CD4-positive, alpha-beta memory T cell (primary cell): ENCODE measurements around the gene NARS2. TPM values are rescaled to one million over a fixed set of nuclear protein-coding genes. Genes with fewer than 3 reads are reported as not detected.
"Not testable (repeated sequence)": the region's sequence is repeated elsewhere in the genome, so short reads cannot be mapped to it uniquely, and the experiment has no call there.

Experiments
- CTCF ChIA-PET: fragments of 350-600 bp; sonication (Branson Sonifier 250); formaldehyde crosslinking; loops from one replicate; lab custom pipeline; 2021; ENCODE audit warnings: inconsistent platforms; ENCODE audit not compliant: partially characterized antibody; lab: Charles Lee
- POLR2A ChIA-PET: fragments of 350-600 bp; sonication (Branson Sonifier 250); formaldehyde crosslinking; loops from one replicate; lab custom pipeline; 2021; ENCODE audit not compliant: partially characterized antibody; lab: Charles Lee
- DNase-seq, 5 donors: peaks; one replicate each; pipeline versions ENCODE4 v3.0.0 to v3.0.0-alpha.2; 2020 to 2022; ENCODE audit warnings: mixed read lengths in 1 of 5
- H3K27ac ChIP-seq: one replicate; pipeline ENCODE4 v1.7.0; 2013; ENCODE audit warnings: low read depth, low read length
- H3K27me3 ChIP-seq: 2 replicates; pipeline ENCODE4 v1.7.0; 2013; ENCODE audit warnings: mild to moderate bottlenecking, low read length, moderate library complexity; ENCODE audit not compliant: insufficient read depth
- H3K36me3 ChIP-seq: 2 replicates; pipeline ENCODE4 v1.7.0; 2013; ENCODE audit warnings: mild to moderate bottlenecking, low read length, moderate library complexity; ENCODE audit not compliant: insufficient read depth
- H3K4me1 ChIP-seq: 2 replicates; pipeline ENCODE4 v1.7.0; 2013; ENCODE audit warnings: mild to moderate bottlenecking, low read length, moderate library complexity; ENCODE audit not compliant: insufficient read depth
- H3K4me3 ChIP-seq, 2 donors: one replicate each; pipeline ENCODE4 v1.7.0; 2013; ENCODE audit warnings: low read length in 2 of 2, mild to moderate bottlenecking in 1 of 2
- H3K9me3 ChIP-seq, 2 donors: one replicate each; pipeline ENCODE4 v1.7.0; 2013; ENCODE audit warnings: low read length in 2 of 2, control low read depth in 1 of 2; ENCODE audit not compliant: control insufficient read depth in 1 of 2
- H3K27ac Mint-ChIP-seq, 7 donors: one replicate each; pipeline ENCODE4 v1.8.0; 2020 to 2021; ENCODE audit warnings: mixed read lengths in 7 of 7, mild to moderate bottlenecking in 6 of 7, inconsistent platforms in 3 of 7, moderate library complexity in 3 of 7
- H3K27me3 Mint-ChIP-seq, 2 donors: one replicate each; pipeline ENCODE4 v1.8.0; 2020 to 2021; ENCODE audit warnings: mixed read lengths in 2 of 2
- H3K36me3 Mint-ChIP-seq, 2 donors: one replicate each; pipeline ENCODE4 v1.8.0; 2020 to 2021; ENCODE audit warnings: mixed read lengths in 2 of 2, inconsistent platforms in 1 of 2, mild to moderate bottlenecking in 1 of 2
- H3K4me1 Mint-ChIP-seq, 4 donors: one replicate each; pipeline ENCODE4 v1.8.0; 2020 to 2021; ENCODE audit warnings: mixed read lengths in 4 of 4, mild to moderate bottlenecking in 1 of 4
- H3K4me3 Mint-ChIP-seq, 8 donors: one replicate each; pipeline ENCODE4 v1.8.0; 2020 to 2021; ENCODE audit warnings: mixed read lengths in 8 of 8, mild to moderate bottlenecking in 7 of 8, moderate library complexity in 6 of 8, inconsistent platforms in 3 of 8
- H3K9me3 Mint-ChIP-seq, 8 donors: one replicate each; pipeline ENCODE4 v1.8.0; 2020 to 2021; ENCODE audit warnings: mixed read lengths in 8 of 8, mild to moderate bottlenecking in 5 of 8, inconsistent platforms in 3 of 8, moderate library complexity in 1 of 8
- intact Hi-C: fragments of 100-400 bp; cut with micrococcal nuclease; formaldehyde crosslinking; loops from one replicate; pipeline ENCODE4 v1.15.1; 2023
- polyA plus RNA-seq, 2 donors: library from polyadenylated mRNA; unstranded; fragments of 300-500 nt; fragmentation: Illumina TruSeq; gene quantifications; one replicate each; pipeline ENCODE4 v1.2.3, GENCODE V29; 2021
- total RNA-seq, 2 experiments: library from RNA; stranded (reverse); gene quantifications; one replicate each; pipeline ENCODE4 v1.2.3, GENCODE V29; 2021

Gene NARS2
- total and polyA plus RNA-seq, 4 experiments from 2014 or later: 14.3 to 18.4 (median 16.7) TPM

GRCh38 chr11:78465169-78465942, 109.3 kb downstream of the NARS2 start:
- Histone ChIP-seq H3K4me1 (peaks cover 12% of the 10 kb centered on the region), H3K36me3 (no peaks in the 10 kb centered on the region), H3K4me3 (peak overlapping the region in 1 of 2 donors; percentile 13), H3K27ac (peak overlapping the region; percentile 55), H3K27me3 (no peaks in the 10 kb centered on the region), H3K9me3 (no peaks in the 10 kb centered on the region)
- H3K4me3 Mint-ChIP-seq: peak overlapping the region; percentile 53 to 88 (median 84)
- no peaks in the 10 kb centered on the region for H3K9me3 Mint-ChIP-seq
- no peaks in the 10 kb centered on the region for H3K27me3 Mint-ChIP-seq
- intact Hi-C loops: no loop called here
- H3K4me1 Mint-ChIP-seq: peaks cover 16 to 21% (median 20%) of the 10 kb centered on the region in 4 donors
- ChIA-PET POLR2A (interaction anchor here (1.7 to 2.5 kb wide), 2 partner anchors 48 to 109 kb away, joined by 8 to 13 read pairs; partner anchors contain the start of genes GAB2 and NARS2), CTCF (interaction anchor here (0.8 to 1.5 kb wide), 2 partner anchors 28 to 99 kb away, joined by 3 read pairs; no protein-coding TSS in a partner anchor)
- DNase-seq: peak; percentile 42 to 60 (median 55)
- peaks cover 34 to 35% of the 10 kb centered on the region in 2 donors for H3K36me3 Mint-ChIP-seq
- peak overlapping the region; percentile 84 to 97 (median 92) for H3K27ac Mint-ChIP-seq

- H3K27me3 Mint-ChIP-seq, H3K4me3 ChIP-seq, H3K9me3 Mint-ChIP-seq, H3K36me3 ChIP-seq, intact Hi-C loops, H3K27me3 ChIP-seq, H3K9me3 ChIP-seq: not testable (repeated sequence)
- peak overlapping the region; percentile 55 for H3K27ac ChIP-seq
- ChIA-PET POLR2A (interaction anchor here (1.7 to 2.5 kb wide), 2 partner anchors 47 to 110 kb away, joined by 8 to 13 read pairs; partner anchors contain the start of genes GAB2 and NARS2), CTCF (interaction anchor here (0.8 to 1.5 kb wide), 2 partner anchors 28 to 100 kb away, joined by 3 read pairs; no protein-coding TSS in a partner anchor)
- H3K4me3 Mint-ChIP-seq: peak overlapping the region in 1 of 8 donors; percentile 16
- H3K36me3 Mint-ChIP-seq: peaks cover 40% of the 10 kb centered on the region in 2 donors
- peak in 2 of 5 donors; percentile 1 to 4 for DNase-seq
- H3K27ac Mint-ChIP-seq: peak overlapping the region in 5 of 7 donors; percentile 43 to 92 (median 56)
- H3K4me1 ChIP-seq: peaks cover 12% of the 10 kb centered on the region
- peaks cover 16 to 21% (median 20%) of the 10 kb centered on the region in 4 donors for H3K4me1 Mint-ChIP-seq
Observed at GRCh38 chr11:78464787-78465168, 109.9 kb downstream of the NARS2 start.

GRCh38 chr11:78460471-78460870, 114.2 kb downstream of the NARS2 start:
- H3K4me1 ChIP-seq: peaks cover 3% of the 10 kb centered on the region
- H3K9me3 ChIP-seq: no peaks in the 10 kb centered on the region
- no peak overlapping the region for H3K4me3 Mint-ChIP-seq
- H3K9me3 Mint-ChIP-seq: no peaks in the 10 kb centered on the region
- DNase-seq: no peak
- H3K27ac Mint-ChIP-seq: no peak overlapping the region
- H3K4me3 ChIP-seq: no peak overlapping the region
- peaks cover 50 to 68% of the 10 kb centered on the region in 2 donors for H3K36me3 Mint-ChIP-seq
- H3K27me3 ChIP-seq: no peaks in the 10 kb centered on the region
- no peaks in the 10 kb centered on the region for H3K27me3 Mint-ChIP-seq
- peaks cover 7 to 14% (median 13%) of the 10 kb centered on the region in 4 donors for H3K4me1 Mint-ChIP-seq
- H3K36me3 ChIP-seq: peaks cover 4% of the 10 kb centered on the region
- ChIA-PET CTCF (no interaction called here), POLR2A (no interaction called here)
- H3K27ac ChIP-seq: no peak overlapping the region
- intact Hi-C loops: no loop called here

DNA sequence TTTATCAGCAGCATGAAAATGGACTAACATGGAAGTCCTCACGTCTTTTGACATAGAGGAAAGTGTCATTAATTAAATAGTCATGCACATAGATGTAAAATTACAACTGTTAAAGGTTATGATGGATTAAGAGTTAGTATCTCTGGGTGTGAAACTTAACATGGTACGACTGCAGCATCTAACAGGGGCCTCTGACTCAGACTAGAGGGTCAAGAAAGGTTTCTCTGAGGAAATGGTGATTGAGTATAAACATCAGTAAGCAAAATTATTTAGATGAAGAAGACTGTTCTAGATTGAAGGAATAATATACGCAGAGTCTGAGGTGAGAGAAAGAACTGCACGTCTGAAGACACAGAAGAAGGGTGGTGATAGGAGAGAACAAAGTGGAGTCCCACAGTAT, 114.9 kb downstream of the NARS2 start:
- H3K27ac Mint-ChIP-seq: no peak overlapping the region
- peaks cover 49 to 70% of the 10 kb centered on the region in 2 donors for H3K36me3 Mint-ChIP-seq
- H3K4me3 Mint-ChIP-seq: no peak overlapping the region
- H3K4me1 ChIP-seq: no peaks in the 10 kb centered on the region
- no peaks in the 10 kb centered on the region for H3K27me3 ChIP-seq
- no peaks in the 10 kb centered on the region for H3K27me3 Mint-ChIP-seq
- ChIA-PET POLR2A (no interaction called here), CTCF (no interaction called here)
- H3K4me3 ChIP-seq: no peak overlapping the region
- H3K9me3 ChIP-seq: no peaks in the 10 kb centered on the region
- intact Hi-C loops: no loop called here
- H3K27ac ChIP-seq: no peak overlapping the region
- no peaks in the 10 kb centered on the region for H3K9me3 Mint-ChIP-seq
- H3K36me3 ChIP-seq: peaks cover 4% of the 10 kb centered on the region
- no peak for DNase-seq
- peaks cover 5 to 12% (median 10%) of the 10 kb centered on the region in 4 donors for H3K4me1 Mint-ChIP-seq

GRCh38 chr11:78457448-78457847, 117.2 kb downstream of the NARS2 start:
- H3K4me3 Mint-ChIP-seq: no peak overlapping the region
- no peak overlapping the region for H3K27ac ChIP-seq
- H3K36me3 ChIP-seq: peaks cover 4% of the 10 kb centered on the region
- ChIA-PET POLR2A (no interaction called here), CTCF (interaction anchor here (1.1 kb wide), 1 partner anchor 107 kb away, joined by 3 read pairs; no protein-coding TSS in a partner anchor)
- DNase-seq: no peak
- H3K9me3 Mint-ChIP-seq: no peaks in the 10 kb centered on the region
- H3K27me3 Mint-ChIP-seq: no peaks in the 10 kb centered on the region
- H3K9me3 ChIP-seq: no peaks in the 10 kb centered on the region
- H3K36me3 Mint-ChIP-seq: peaks cover 41 to 59% of the 10 kb centered on the region in 2 donors
- no peaks in the 10 kb centered on the region for H3K4me1 ChIP-seq
- H3K27me3 ChIP-seq: no peaks in the 10 kb centered on the region
- no peak overlapping the region for H3K4me3 ChIP-seq
- intact Hi-C loops: no loop called here
- H3K27ac Mint-ChIP-seq: no peak overlapping the region
- peaks cover 2 to 13% (median 10%) of the 10 kb centered on the region in 4 donors for H3K4me1 Mint-ChIP-seq

GRCh38 chr11:78453140-78453935, 121.3 kb downstream of the NARS2 start:
- DNase-seq: no peak
- peaks cover 4% of the 10 kb centered on the region for H3K36me3 ChIP-seq
- no peak overlapping the region for H3K4me3 ChIP-seq
- Mint-ChIP-seq H3K4me1 (peaks cover 6 to 24% (median 15%) of the 10 kb centered on the region in 4 donors), H3K9me3 (no peaks in the 10 kb centered on the region), H3K36me3 (peaks cover 17 to 35% of the 10 kb centered on the region in 2 donors), H3K27ac (peak overlapping the region in 2 of 7 donors; percentile 3 to 37), H3K27me3 (no peaks in the 10 kb centered on the region), H3K4me3 (peak overlapping the region in 1 of 8 donors; percentile 2)
- CTCF ChIA-PET: no interaction called here
- intact Hi-C loops: no loop called here
- H3K27ac ChIP-seq: no peak overlapping the region
- H3K9me3 ChIP-seq: no peaks in the 10 kb centered on the region
- no peaks in the 10 kb centered on the region for H3K4me1 ChIP-seq
- no peaks in the 10 kb centered on the region for H3K27me3 ChIP-seq
- POLR2A ChIA-PET: no interaction called here
